Ovary (tissue), 3 donors: ENCODE results near the gene KRTAP12-3.

Experiments used
- EP300 ChIP-seq: sonication (generic); formaldehyde crosslinking; IDR thresholded peaks from one replicate; pipeline ENCODE4 v1.6.1; 2017; ENCODE audit warnings: antibody characterized with exemption
- POLR2A ChIP-seq: fragments of 450-650 bp; IDR thresholded peaks from one replicate; pipeline ENCODE4 v1.6.1; 2017; ENCODE audit warnings: antibody characterized with exemption, mild to moderate bottlenecking, moderate library complexity
- TF ChIP-seq, protein P1 (sequence below), 3 donors: fragments of 450-650 bp in 2 of 3; fragments of 200-600 bp in 1 of 3; IDR thresholded peaks; one replicate each; pipeline versions ENCODE4 v1.5.1 to v1.8.0; 2016 to 2022; ENCODE audit warnings: antibody characterized with exemption in 3 of 3, mild to moderate bottlenecking in 1 of 3
- donor health status: DM: no; HTN: no; CAD: no.

DNA sequence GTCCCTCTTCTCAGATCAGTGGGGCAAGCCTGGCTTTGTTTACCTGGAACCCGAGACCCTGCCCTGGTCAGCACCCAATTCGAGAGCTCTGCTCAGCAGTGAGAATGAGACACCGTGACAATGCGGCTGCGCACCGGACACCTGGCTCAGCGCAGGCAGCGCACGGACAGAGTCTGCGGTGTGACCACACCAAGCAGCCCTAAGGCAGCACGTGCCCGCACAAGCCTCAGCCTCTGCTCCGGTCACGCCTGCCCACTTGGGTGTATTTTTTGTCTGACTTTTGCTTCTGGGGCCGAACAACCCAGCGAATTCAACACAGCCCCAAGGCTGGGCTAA is 41.2 kb upstream of the KRTAP12-3 start:
- TF ChIP-seq, protein P1, sequence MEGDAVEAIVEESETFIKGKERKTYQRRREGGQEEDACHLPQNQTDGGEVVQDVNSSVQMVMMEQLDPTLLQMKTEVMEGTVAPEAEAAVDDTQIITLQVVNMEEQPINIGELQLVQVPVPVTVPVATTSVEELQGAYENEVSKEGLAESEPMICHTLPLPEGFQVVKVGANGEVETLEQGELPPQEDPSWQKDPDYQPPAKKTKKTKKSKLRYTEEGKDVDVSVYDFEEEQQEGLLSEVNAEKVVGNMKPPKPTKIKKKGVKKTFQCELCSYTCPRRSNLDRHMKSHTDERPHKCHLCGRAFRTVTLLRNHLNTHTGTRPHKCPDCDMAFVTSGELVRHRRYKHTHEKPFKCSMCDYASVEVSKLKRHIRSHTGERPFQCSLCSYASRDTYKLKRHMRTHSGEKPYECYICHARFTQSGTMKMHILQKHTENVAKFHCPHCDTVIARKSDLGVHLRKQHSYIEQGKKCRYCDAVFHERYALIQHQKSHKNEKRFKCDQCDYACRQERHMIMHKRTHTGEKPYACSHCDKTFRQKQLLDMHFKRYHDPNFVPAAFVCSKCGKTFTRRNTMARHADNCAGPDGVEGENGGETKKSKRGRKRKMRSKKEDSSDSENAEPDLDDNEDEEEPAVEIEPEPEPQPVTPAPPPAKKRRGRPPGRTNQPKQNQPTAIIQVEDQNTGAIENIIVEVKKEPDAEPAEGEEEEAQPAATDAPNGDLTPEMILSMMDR (IDR thresholded peaks at IDR 0.05): no peak
- TF ChIP-seq EP300 (no peak), POLR2A (no peak)
